ENCODE results near the gene WNT4. TPM values are rescaled to one million over a fixed set of nuclear protein-coding genes. Genes with fewer than 3 reads are reported as not detected.
A peak's percentile ranks its signal among the peaks of the same experiment; 100 is the strongest.

WNT4 gene
- total and polyA plus RNA-seq, 10 of the 15 experiments (the other 5 are each of a cell fraction or from before 2014, with no cell fraction given), result 0.01 TPM; not detected in 9

DNA sequence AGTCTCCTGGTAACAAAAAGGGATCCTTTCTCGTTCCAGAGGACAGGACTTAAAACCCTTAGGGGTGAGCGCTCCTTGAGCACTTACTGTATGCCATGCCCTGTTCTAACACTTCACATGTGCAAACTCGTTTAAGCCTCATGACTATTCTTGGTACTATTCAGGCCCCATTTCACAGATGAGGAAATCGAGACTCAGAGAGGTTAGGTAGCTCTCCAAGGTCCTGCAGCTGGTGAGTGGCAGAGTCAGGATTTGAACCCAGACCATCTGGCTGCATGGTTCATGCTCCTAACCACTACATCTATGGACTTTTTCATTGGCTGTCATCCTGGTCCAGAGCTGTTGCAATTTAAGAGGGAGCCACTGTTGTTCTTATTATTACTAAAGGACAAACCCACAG is 46.7 kb upstream of the WNT4 start:
- SMC1A ChIA-PET (ENCODE audit: uncharacterized antibody, unreplicated experiment), result interaction anchor here (0.7 kb wide), 1 partner anchor 30 kb away, joined by 3 read pairs; no protein-coding TSS in a partner anchor
- no peak overlapping the region for H2AFZ ChIP-seq (ENCODE audit: control insufficient read depth, low read depth, low read length)
- RAD21 ChIA-PET (ENCODE audit: unreplicated experiment), result no interaction called here
- H3K9me3 ChIP-seq (replicated peaks; ENCODE audit: control insufficient read depth, insufficient read depth, low read length), result no peaks in the 10 kb centered on the region
- DNase-seq (ENCODE audit: low read depth, low spot score) (no peak), FAIRE-seq (no peak), ATAC-seq (no peak)
- H3K4me2 ChIP-seq (ENCODE audit: control insufficient read depth, insufficient read depth), result no peak overlapping the region
- TF ChIP-seq, protein P1, sequence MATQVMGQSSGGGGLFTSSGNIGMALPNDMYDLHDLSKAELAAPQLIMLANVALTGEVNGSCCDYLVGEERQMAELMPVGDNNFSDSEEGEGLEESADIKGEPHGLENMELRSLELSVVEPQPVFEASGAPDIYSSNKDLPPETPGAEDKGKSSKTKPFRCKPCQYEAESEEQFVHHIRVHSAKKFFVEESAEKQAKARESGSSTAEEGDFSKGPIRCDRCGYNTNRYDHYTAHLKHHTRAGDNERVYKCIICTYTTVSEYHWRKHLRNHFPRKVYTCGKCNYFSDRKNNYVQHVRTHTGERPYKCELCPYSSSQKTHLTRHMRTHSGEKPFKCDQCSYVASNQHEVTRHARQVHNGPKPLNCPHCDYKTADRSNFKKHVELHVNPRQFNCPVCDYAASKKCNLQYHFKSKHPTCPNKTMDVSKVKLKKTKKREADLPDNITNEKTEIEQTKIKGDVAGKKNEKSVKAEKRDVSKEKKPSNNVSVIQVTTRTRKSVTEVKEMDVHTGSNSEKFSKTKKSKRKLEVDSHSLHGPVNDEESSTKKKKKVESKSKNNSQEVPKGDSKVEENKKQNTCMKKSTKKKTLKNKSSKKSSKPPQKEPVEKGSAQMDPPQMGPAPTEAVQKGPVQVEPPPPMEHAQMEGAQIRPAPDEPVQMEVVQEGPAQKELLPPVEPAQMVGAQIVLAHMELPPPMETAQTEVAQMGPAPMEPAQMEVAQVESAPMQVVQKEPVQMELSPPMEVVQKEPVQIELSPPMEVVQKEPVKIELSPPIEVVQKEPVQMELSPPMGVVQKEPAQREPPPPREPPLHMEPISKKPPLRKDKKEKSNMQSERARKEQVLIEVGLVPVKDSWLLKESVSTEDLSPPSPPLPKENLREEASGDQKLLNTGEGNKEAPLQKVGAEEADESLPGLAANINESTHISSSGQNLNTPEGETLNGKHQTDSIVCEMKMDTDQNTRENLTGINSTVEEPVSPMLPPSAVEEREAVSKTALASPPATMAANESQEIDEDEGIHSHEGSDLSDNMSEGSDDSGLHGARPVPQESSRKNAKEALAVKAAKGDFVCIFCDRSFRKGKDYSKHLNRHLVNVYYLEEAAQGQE (IDR thresholded peaks at IDR 0.05; ENCODE audit: low read depth, low read length), result peak; percentile 69; the same call in 1 of the 2 replicates
- no peak for TF ChIP-seq HCFC1 (IDR thresholded peaks at IDR 0.05; ENCODE audit: low read length)
- no peaks in the 10 kb centered on the region for H4K20me1 ChIP-seq (ENCODE audit: control insufficient read depth, insufficient read depth)
- no peak overlapping the region for H3K4me3 ChIP-seq
- H3K36me3 ChIP-seq (ENCODE audit: control insufficient read depth in 2 of 2, insufficient read depth in 2 of 2, low read length in 1 of 2), result no peaks in the 10 kb centered on the region
- no peak overlapping the region for H3K9ac ChIP-seq (ENCODE audit: control insufficient read depth, insufficient read depth, low read length)
- peaks cover 10% of the 10 kb centered on the region for H3K4me1 ChIP-seq (ENCODE audit: control insufficient read depth, insufficient read depth, low read length)
- H3K27me3 ChIP-seq (replicated peaks in 1 of 2; ENCODE audit: control insufficient read depth in 2 of 2, insufficient read depth in 2 of 2, low read length in 1 of 2), result no peaks in the 10 kb centered on the region
- intact Hi-C loops (cut with micrococcal nuclease; ENCODE audit: unreplicated experiment), result no loop called here
- no peaks in the 10 kb centered on the region for H3K79me2 ChIP-seq (ENCODE audit: control insufficient read depth, insufficient read depth, low read length)
- no peak overlapping the region for H3K27ac ChIP-seq (ENCODE audit: control insufficient read depth, insufficient read depth)
- no TSS peak for BruUV-seq (replicated peaks)
- CTCF ChIA-PET, result no interaction called here
- in situ Hi-C loops (cut with MboI), result no loop called here
- POLR2A ChIA-PET, result no interaction called here
- 16% methylated on average over 4 of the region's 4 CpGs for WGBS (ENCODE audit: insufficient coverage, insufficient replicate concordance, low lambda C conversion rate, missing lambda C conversion rate)

GRCh38 chr1:22188914-22189313 is 46.0 kb upstream of the WNT4 start:
- H3K79me2 ChIP-seq (ENCODE audit: control insufficient read depth, insufficient read depth, low read length), result no peaks in the 10 kb centered on the region
- H3K4me1 ChIP-seq (ENCODE audit: control insufficient read depth, insufficient read depth, low read length), result peaks cover 10% of the 10 kb centered on the region
- H3K4me2 ChIP-seq (ENCODE audit: control insufficient read depth, insufficient read depth), result no peak overlapping the region
- no peak overlapping the region for H3K9ac ChIP-seq (ENCODE audit: control insufficient read depth, insufficient read depth, low read length)
- H3K36me3 ChIP-seq (ENCODE audit: control insufficient read depth in 2 of 2, insufficient read depth in 2 of 2, low read length in 1 of 2), result no peaks in the 10 kb centered on the region
- in situ Hi-C loops (cut with MboI), result no loop called here
- intact Hi-C loops (cut with micrococcal nuclease; ENCODE audit: unreplicated experiment), result no loop called here
- H3K27me3 ChIP-seq (replicated peaks in 1 of 2; ENCODE audit: control insufficient read depth in 2 of 2, insufficient read depth in 2 of 2, low read length in 1 of 2), result no peaks in the 10 kb centered on the region
- no TSS peak for BruUV-seq (replicated peaks)
- H3K9me3 ChIP-seq (replicated peaks; ENCODE audit: control insufficient read depth, insufficient read depth, low read length), result no peaks in the 10 kb centered on the region
- no peak overlapping the region for H3K4me3 ChIP-seq
- no peak overlapping the region for H2AFZ ChIP-seq (ENCODE audit: control insufficient read depth, low read depth, low read length)
- no peak for DNase-seq (ENCODE audit: low read depth, low spot score)
- ATAC-seq, result no peak
- FAIRE-seq, result no peak
- POLR2A ChIA-PET, result no interaction called here
- RAD21 ChIA-PET (ENCODE audit: unreplicated experiment), result no interaction called here
- no peaks in the 10 kb centered on the region for H4K20me1 ChIP-seq (ENCODE audit: control insufficient read depth, insufficient read depth)
- no peak overlapping the region for H3K27ac ChIP-seq (ENCODE audit: control insufficient read depth, insufficient read depth)
- SMC1A ChIA-PET (ENCODE audit: uncharacterized antibody, unreplicated experiment), result no interaction called here
- CTCF ChIA-PET, result no interaction called here
- 78% methylated on average over 7 of the region's 7 CpGs for WGBS (ENCODE audit: insufficient coverage, insufficient replicate concordance, low lambda C conversion rate, missing lambda C conversion rate)
- no peak for TF ChIP-seq LARP7 (IDR thresholded peaks at IDR 0.05)
- TF ChIP-seq BHLHE40 (IDR thresholded peaks at IDR 0.05; ENCODE audit: borderline replicate concordance in 1 of 2, low read depth in 2 of 2, low read length in 1 of 2), result no peak
- no peak for TF ChIP-seq NR2C2 (IDR thresholded peaks at IDR 0.05; ENCODE audit: borderline replicate concordance, control insufficient read depth, insufficient read length, low read depth)
- TF ChIP-seq STAT1 (conservative IDR thresholded peaks at IDR 0.05), result no peak
- TF ChIP-seq MYC (IDR thresholded peaks at IDR 0.05; ENCODE audit: insufficient read depth, insufficient read length, insufficient replicate concordance, low read length, severe bottlenecking), result no peak
- TF ChIP-seq SMARCA5 (IDR thresholded peaks at IDR 0.05), result no peak
- TF ChIP-seq ZNF384 (IDR thresholded peaks at IDR 0.05; ENCODE audit: borderline replicate concordance, low read depth, low read length), result no peak
- TF ChIP-seq IRF3 (IDR thresholded peaks at IDR 0.05), result no peak
- TF ChIP-seq ASH2L (IDR thresholded peaks at IDR 0.05; ENCODE audit: borderline replicate concordance, low read depth), result no peak
- TF ChIP-seq SUPT20H (IDR thresholded peaks at IDR 0.05; ENCODE audit: borderline replicate concordance, control insufficient read depth, low read depth, low read length), result no peak
